22Rv1 (cell line): ENCODE results near the gene GPN1.

Source experiments
- ZFX ChIP-seq: fragments of 450-650 bp; IDR thresholded peaks from 2 replicates; pipeline ENCODE4 v1.6.1; 2017; ENCODE audit warnings: antibody characterized with exemption, borderline replicate concordance
- TF ChIP-seq, protein P1 (sequence below): fragments of 450-650 bp; IDR thresholded peaks from 2 replicates; pipeline ENCODE4 v1.5.1; 2017; ENCODE audit warnings: mild to moderate bottlenecking

DNA sequence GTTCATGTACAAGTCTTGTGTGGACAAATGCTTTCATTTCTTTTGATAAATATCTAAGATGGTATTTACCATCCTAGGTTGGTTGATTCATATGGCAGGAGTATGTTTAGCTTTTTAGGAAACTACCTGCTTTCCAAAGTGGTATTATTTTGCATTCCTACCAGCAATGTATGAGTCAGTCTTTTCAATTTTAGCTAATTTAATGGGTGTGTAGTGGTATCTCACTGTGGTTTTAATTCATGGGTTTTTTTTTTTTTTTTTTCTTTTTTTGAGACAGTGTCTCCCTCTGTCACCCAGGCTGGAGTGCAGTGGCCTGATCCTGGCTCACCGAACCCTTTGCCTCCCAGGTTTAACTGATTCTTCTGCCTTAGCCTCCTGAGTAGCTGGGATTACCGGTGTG, 41.8 kb upstream of the GPN1 start:
- TF ChIP-seq, protein P1, sequence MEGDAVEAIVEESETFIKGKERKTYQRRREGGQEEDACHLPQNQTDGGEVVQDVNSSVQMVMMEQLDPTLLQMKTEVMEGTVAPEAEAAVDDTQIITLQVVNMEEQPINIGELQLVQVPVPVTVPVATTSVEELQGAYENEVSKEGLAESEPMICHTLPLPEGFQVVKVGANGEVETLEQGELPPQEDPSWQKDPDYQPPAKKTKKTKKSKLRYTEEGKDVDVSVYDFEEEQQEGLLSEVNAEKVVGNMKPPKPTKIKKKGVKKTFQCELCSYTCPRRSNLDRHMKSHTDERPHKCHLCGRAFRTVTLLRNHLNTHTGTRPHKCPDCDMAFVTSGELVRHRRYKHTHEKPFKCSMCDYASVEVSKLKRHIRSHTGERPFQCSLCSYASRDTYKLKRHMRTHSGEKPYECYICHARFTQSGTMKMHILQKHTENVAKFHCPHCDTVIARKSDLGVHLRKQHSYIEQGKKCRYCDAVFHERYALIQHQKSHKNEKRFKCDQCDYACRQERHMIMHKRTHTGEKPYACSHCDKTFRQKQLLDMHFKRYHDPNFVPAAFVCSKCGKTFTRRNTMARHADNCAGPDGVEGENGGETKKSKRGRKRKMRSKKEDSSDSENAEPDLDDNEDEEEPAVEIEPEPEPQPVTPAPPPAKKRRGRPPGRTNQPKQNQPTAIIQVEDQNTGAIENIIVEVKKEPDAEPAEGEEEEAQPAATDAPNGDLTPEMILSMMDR, result no peak
- no peak for TF ChIP-seq ZFX
